GM12875 (cell line): ENCODE results near the gene OR2L13.
"Not testable (repeated sequence)": the region's sequence is repeated elsewhere in the genome, so short reads cannot be mapped to it uniquely, and the experiment has no call there.

Experiments used
- H3K4me3 ChIP-seq: one replicate; pipeline ENCODE4 v1.5.1; 2011; ENCODE audit warnings: low read depth, low read length, control low read depth
- CTCF ChIP-seq: IDR thresholded peaks from 2 replicates; pipeline ENCODE4 v1.5.1; 2011; ENCODE audit warnings: low read depth, mild to moderate bottlenecking, control low read depth, inconsistent platforms, low read length, moderate library complexity, borderline replicate concordance; ENCODE audit not compliant: insufficient read depth

The OR2L13 gene

GRCh38 chr1:248065604-248066003, 29.4 kb upstream of the OR2L13 start:
- H3K4me3 ChIP-seq: no peak overlapping the region
- no peak for TF ChIP-seq CTCF

DNA sequence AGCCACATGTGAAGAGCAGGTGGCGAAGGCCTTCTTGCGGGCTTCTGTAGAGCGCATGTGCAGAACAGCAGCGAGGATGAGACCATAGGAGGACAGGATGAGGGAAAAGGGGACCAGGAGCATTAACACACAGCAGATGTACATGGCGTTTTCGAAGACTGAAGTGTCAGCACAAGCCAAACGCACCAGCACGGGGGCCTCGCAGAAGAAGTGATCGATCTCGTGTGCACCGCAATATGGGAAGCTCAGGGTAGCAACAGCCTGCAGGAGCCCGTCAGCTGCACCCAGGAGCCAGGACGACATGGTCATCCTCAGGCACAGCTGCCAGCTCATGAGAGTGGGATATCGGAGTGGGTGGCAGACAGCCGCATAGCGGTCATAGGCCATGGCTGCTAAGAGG, 11.1 kb upstream of the OR2L13 start:
- H3K4me3 ChIP-seq: not testable (repeated sequence)

DNA sequence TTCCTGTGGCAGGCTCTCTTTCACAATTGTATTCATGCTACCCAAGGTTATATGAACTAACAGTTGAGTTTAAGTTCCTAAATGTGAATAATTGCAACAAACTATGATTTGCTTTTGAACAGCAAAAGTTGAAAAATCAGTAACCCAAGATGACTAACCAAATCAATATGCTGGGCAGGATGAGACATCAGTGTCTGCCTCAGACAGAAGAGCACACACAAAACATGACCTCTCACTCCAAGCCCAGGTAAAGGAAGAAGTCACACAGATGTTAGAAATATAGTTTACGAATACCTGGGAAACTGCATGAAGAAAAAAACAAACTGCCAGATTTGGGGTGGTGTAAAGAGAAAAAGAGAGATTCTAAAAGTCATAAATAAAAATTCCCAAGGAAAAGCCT, 3.5 kb downstream of the OR2L13 start:
- H3K4me3 ChIP-seq: no peak overlapping the region
- TF ChIP-seq CTCF: no peak

DNA sequence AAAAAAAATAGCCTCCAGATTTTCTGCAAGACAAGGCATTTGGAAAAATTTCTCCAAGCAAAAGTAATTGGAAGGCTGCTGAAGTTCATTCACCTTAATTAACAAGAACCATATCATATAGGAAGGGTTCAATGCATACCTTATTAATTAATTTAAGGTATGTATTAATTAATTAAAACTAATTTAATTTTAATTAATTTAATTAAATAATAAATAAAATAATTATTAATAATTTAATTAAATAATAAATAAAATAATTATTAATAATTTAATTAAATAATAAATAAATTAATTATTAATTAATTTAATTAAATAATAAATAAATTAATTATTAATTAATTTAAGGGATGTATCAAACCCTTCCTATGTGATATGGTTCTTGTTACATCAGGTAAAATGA, 7.9 kb downstream of the OR2L13 start:
- no peak overlapping the region for H3K4me3 ChIP-seq
- TF ChIP-seq CTCF: no peak

DNA sequence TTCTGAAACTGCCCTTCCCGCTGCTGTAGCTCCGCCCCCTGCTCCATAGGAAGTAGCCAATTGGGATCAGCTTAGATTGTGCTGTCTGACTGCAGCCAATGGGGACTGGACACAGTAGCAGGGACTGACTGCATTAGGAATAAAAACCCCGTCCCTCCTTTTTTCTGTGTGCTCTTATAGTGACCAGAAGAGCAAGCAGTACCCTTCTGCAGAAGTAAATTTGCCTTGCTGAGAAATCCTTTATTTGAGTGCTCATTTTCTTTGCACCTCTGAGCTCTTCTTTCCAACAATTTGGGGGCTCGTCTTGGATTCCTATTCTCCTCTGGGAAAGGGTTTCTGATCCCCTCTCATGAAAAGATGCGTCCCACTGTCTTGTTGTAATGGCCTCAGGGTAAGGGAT, 16.2 kb downstream of the OR2L13 start:
- TF ChIP-seq CTCF: no peak
- no peak overlapping the region for H3K4me3 ChIP-seq

DNA sequence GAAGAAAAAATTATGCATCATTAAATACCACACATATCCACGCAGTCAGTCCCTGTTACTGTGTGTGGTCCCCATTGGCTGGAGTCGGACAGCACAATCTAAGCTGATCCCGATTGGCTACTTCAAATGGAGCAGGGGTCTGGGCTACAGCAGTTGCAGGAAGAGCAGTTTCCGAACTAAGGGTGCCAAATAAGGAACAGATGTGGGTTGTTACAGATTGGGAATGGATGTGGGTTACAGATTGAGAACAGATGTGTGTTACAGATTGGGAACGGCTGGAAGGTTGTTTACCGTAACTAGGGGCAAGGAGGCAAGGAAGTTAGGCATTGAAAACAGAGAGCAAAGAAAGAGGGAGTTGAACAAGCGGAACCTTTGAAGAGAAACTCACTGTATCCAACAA, 19.9 kb downstream of the OR2L13 start:
- no peak for TF ChIP-seq CTCF
- H3K4me3 ChIP-seq: no peak overlapping the region

- no peak overlapping the region for H3K4me3 ChIP-seq
- TF ChIP-seq CTCF: no peak
Observed at GRCh38 chr1:248127653-248128052, 32.7 kb downstream of the OR2L13 start.

- no peak for TF ChIP-seq CTCF
- no peak overlapping the region for H3K4me3 ChIP-seq
Observed at GRCh38 chr1:248136811-248137210, 41.8 kb downstream of the OR2L13 start.
